Measurements from ENCODE around the gene CUX1.

Gene CUX1

DNA sequence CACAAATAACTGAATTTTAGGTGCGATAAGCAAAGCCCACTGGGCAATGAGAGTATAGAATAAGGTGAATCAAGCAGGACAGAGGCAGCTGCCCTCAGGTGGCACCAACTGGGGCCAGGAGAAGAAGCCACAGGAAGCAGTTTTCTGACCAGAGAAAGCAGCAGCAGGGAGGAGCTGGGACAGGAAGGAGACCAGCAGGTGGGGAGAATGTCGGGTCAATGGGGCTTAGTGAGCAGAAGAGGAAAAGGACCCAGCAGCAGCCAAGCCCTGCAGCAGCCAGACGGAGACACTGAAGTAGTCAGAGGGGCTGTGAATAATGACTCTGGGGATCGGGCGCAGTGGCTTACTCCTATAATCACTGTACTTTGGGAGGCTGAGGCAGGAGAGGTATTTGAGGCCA lies 259.7 kb downstream of the CUX1 start:
- TF ChIP-seq, protein P1, sequence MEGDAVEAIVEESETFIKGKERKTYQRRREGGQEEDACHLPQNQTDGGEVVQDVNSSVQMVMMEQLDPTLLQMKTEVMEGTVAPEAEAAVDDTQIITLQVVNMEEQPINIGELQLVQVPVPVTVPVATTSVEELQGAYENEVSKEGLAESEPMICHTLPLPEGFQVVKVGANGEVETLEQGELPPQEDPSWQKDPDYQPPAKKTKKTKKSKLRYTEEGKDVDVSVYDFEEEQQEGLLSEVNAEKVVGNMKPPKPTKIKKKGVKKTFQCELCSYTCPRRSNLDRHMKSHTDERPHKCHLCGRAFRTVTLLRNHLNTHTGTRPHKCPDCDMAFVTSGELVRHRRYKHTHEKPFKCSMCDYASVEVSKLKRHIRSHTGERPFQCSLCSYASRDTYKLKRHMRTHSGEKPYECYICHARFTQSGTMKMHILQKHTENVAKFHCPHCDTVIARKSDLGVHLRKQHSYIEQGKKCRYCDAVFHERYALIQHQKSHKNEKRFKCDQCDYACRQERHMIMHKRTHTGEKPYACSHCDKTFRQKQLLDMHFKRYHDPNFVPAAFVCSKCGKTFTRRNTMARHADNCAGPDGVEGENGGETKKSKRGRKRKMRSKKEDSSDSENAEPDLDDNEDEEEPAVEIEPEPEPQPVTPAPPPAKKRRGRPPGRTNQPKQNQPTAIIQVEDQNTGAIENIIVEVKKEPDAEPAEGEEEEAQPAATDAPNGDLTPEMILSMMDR (conservative IDR thresholded peaks at IDR 0.05; ENCODE audit: low read depth, low read length) = no peak
- DNase-seq (ENCODE audit: low read depth) = peak; percentile 36
- no peak overlapping the region for H3K4me3 ChIP-seq (ENCODE audit: low read depth, low read length)

DNA sequence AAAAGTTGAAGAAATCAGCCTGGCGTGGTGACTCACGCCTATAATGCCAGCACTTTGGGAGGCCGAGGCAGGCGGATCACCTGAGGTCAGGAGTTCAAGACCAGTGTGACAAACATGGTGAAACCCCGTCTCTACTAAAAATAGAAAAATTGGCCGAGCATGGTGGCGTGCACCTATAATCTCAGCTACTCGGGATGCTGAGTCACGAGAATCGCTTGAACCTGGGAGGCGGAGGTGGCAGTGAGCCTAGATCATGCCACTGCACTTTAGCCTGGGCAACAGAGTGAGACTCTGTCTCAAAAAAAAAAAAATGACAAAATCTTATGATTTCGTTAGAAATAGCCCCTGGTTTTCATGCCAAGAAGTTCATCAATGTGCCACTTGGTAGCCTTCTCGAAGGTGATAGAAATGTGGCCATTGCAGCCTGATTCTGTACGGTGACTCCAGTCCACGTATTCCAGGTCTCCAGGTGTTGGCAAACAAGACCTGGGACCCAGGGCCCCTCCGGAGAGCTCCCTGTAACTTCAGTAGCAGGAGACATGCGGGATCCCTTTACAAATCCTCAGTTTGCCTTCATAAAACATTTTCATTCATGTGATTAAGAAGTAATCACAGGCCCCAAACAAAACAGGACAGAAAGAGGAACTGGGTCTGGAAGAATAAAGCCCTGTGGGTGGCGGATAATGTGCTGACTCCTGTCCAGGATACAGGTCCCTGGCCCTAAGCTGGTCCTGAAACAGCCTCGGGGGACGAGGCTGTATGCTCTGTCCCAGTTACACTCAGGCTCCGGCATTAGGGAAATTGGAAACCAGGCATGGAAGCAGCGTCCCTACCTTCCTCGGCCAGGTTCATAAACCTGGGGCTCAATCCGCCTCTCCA lies 262.0 kb downstream of the CUX1 start:
- no peak overlapping the region for H3K4me3 ChIP-seq (ENCODE audit: low read depth, low read length)
- TF ChIP-seq, protein P1 (conservative IDR thresholded peaks at IDR 0.05; ENCODE audit: low read depth, low read length) = no peak
- DNase-seq (ENCODE audit: low read depth) = no peak

DNA sequence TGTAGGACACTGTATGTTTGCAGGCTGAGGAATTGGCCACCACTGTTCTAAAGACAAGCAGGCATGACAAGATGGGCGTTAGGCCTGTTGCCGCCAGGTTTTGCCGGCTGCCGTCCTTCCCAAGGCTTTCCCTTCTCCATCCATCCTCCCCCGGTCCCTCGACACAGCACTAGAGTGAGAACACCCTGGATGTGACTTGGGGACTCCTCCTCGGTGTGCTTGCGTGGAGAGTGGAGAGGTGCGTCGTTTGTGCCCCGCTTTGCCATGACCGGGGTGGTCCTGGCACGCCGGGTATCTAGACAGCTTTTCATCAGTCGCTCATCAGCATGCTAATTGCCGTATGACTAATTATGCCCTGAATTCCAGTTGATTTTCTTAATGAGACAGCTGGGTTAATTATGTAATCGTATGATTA lies 262.6 kb downstream of the CUX1 start:
- TF ChIP-seq, protein P1 (conservative IDR thresholded peaks at IDR 0.05; ENCODE audit: low read depth, low read length) = no peak
- H3K4me3 ChIP-seq (ENCODE audit: low read depth, low read length) = no peak overlapping the region
- DNase-seq (ENCODE audit: low read depth) = no peak

DNA sequence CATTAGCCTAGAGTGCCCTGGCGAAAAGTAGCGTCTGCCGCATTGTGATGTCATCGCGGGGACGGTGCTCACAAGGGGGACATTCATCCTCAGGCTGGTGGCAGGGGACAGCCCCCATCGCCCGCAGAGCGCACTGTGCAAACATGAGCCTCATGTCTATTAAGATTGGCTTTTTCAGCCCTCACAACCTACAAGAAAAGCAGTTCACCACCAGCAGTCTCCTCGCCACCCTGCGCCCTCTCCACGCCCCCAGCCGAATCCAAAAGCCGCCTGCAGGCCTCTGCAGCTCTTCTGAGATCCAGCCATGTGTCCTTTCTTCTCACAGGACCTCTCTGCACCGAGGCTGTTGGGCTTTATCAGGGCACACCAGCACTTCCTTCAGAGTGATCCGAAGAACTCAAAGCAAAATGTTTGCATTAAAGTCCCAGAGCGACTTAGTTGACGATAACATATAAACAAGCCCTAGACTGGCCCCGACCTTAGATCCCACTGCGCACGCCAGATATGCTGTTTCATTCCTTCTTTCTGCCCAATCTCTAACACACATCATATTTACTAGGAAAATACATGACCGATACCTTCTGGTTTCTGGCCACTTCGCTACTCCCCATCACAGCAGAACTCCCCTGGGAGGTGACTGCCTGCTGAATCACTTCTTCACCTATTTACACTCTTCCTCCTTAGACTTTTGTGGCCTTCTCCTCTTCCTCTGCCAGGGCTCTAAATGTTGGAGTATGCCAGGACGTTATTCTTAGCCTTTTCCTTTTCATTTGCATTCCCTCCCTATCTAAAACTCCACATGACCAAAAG lies 263.2 kb downstream of the CUX1 start:
- DNase-seq (ENCODE audit: low read depth) = peak; percentile 4
- H3K4me3 ChIP-seq (ENCODE audit: low read depth, low read length) = no peak overlapping the region
- TF ChIP-seq, protein P1 (conservative IDR thresholded peaks at IDR 0.05; ENCODE audit: low read depth, low read length) = no peak

DNA sequence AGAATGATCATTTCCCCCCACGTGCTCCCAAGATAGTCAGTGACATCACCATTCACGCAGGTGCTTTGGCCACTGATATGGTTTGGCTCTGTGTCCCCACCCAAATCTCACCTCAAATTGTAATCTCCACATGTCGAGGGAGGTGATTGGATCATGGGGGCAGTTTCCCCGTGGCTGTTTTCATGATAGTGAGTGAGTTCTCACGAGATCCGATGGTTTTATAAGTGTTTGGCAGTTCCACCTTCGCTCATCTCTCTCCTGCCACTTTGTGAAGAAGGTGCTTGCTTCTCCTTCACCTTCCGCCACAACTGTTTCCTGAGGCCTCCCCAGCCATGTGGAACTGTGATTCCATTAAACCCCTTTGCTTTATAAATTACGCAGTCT lies 263.8 kb downstream of the CUX1 start:
- TF ChIP-seq, protein P1 (conservative IDR thresholded peaks at IDR 0.05; ENCODE audit: low read depth, low read length) = no peak
- no peak overlapping the region for H3K4me3 ChIP-seq (ENCODE audit: low read depth, low read length)
- DNase-seq (ENCODE audit: low read depth) = no peak

DNA sequence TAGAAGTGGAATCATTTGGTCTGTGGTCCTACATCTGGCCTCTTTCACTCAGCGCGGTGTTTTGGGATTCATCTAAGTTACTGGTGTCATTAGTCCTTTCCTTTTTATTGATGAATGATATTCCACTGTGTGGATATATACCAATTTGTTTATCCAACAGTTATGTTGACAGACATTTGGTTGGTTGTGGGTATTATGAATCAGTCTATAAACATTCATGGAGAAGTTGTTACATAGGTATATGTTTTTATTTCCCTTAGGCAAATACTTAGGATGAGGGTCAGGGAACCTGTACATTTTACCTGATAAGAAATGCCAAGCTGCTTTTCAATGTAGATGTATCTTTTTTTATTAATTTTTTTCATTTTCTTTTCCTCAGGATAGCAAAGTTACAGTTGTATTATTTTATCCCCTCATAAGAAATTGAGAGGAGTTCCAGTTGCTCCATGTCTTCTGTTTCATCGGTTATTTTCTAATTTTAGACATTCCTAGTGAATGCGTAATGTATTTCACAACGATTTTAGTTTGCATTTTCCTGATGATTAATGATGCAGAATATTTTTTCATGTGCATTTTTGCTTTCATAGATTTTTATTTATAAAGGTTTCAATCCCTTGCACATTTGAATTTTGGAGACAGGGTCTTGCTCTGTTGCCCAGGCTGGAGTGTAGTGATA lies 265.4 kb downstream of the CUX1 start:
- no peak overlapping the region for H3K4me3 ChIP-seq (ENCODE audit: low read depth, low read length)
- TF ChIP-seq, protein P1 (conservative IDR thresholded peaks at IDR 0.05; ENCODE audit: low read depth, low read length) = no peak
- peak; percentile 37 for DNase-seq (ENCODE audit: low read depth)
